Adrenal gland (tissue), 5 donors: ENCODE measurements around the gene SRSF6.

Source experiments
- POLR2A ChIP-seq, 2 donors: fragments of 450-650 bp; IDR thresholded peaks; one replicate each; pipeline ENCODE4 v1.6.1; 2017; ENCODE audit warnings: antibody characterized with exemption in 2 of 2, mild to moderate bottlenecking in 2 of 2, moderate library complexity in 1 of 2
- TF ChIP-seq, protein P1 (sequence below), 6 experiments: fragments of 450-650 bp in 4 of 6; fragments of 200-600 bp in 2 of 6; sonication (generic) in 1 of 6; IDR thresholded peaks; 1 replicate in 5 of 6; 2 replicates in 1 of 6; pipeline versions ENCODE4 v1.5.1 to v1.8.0; 2016 to 2021; ENCODE audit warnings: antibody characterized with exemption in 6 of 6, mild to moderate bottlenecking in 2 of 6, moderate library complexity in 1 of 6
- donor health status: DM: no; HTN: no; CAD: no.

DNA sequence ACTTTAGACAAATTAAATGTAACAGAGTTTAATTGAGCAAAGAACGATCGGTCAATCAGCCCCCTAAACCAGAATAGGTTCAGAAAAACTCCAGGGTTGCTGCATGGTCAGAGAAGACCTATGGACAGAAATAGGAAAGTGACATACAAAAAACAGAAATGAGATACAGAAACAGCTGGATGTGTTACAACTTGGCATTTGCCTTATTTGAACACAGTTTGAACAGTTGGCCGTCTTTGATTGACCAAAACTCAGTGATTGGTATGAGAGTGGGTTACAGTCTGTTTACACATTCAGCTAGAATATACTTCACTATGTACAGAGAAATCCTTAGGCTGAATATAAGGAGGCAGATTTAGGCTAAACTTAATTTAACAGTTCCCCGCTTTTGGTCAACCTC lies 19.9 kb downstream of the SRSF6 start:
- TF ChIP-seq, protein P1, sequence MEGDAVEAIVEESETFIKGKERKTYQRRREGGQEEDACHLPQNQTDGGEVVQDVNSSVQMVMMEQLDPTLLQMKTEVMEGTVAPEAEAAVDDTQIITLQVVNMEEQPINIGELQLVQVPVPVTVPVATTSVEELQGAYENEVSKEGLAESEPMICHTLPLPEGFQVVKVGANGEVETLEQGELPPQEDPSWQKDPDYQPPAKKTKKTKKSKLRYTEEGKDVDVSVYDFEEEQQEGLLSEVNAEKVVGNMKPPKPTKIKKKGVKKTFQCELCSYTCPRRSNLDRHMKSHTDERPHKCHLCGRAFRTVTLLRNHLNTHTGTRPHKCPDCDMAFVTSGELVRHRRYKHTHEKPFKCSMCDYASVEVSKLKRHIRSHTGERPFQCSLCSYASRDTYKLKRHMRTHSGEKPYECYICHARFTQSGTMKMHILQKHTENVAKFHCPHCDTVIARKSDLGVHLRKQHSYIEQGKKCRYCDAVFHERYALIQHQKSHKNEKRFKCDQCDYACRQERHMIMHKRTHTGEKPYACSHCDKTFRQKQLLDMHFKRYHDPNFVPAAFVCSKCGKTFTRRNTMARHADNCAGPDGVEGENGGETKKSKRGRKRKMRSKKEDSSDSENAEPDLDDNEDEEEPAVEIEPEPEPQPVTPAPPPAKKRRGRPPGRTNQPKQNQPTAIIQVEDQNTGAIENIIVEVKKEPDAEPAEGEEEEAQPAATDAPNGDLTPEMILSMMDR (IDR thresholded peaks at IDR 0.05): no peak
- TF ChIP-seq POLR2A (IDR thresholded peaks at IDR 0.05): no peak
